Measurements from ENCODE around the gene OR9Q2. TPM values are rescaled to one million over a fixed set of nuclear protein-coding genes. Genes with fewer than 3 reads are reported as not detected.

OR9Q2 gene
- total and polyA plus RNA-seq, 2 of the 8 experiments (the other 6 are each of a cell fraction or from before 2014, with no cell fraction given) = not detected

GRCh38 chr11:58179648-58180047 lies 9.2 kb upstream of the OR9Q2 start:
- no peak overlapping the region for H4K91ac ChIP-seq (replicated peaks; ENCODE audit: insufficient read length, low read length)
- FAIRE-seq = no peak
- H2BK20ac ChIP-seq (ENCODE audit: low read length) = no peak overlapping the region
- CTCF ChIA-PET (ENCODE audit: partially characterized antibody) = no interaction called here
- TF ChIP-seq POLR2A (IDR thresholded peaks at IDR 0.05; ENCODE audit: control extremely low read depth in 1 of 2, low read depth in 2 of 2, low read length in 2 of 2) (no peak), CTBP2 (IDR thresholded peaks at IDR 0.05; ENCODE audit: borderline replicate concordance, insufficient read depth, insufficient read length, low read length) (no peak), BACH1 (IDR thresholded peaks at IDR 0.05; ENCODE audit: low read length) (no peak), ASH2L (IDR thresholded peaks at IDR 0.05; ENCODE audit: low read length) (no peak), HDAC6 (IDR thresholded peaks at IDR 0.05; ENCODE audit: low read depth, low read length) (no peak), GABPA (IDR thresholded peaks at IDR 0.05; ENCODE audit: borderline replicate concordance, insufficient read depth, low read length) (no peak), RAD21 (IDR thresholded peaks at IDR 0.05 in 1 of 2, conservative IDR thresholded peaks at IDR 0.05 in 1 of 2; ENCODE audit: low read depth in 2 of 2, low read length in 2 of 2) (no peak), GTF2F1 (IDR thresholded peaks at IDR 0.05; ENCODE audit: borderline replicate concordance, low read depth, low read length) (no peak), SIX5 (IDR thresholded peaks at IDR 0.05; ENCODE audit: low read depth, low read length) (no peak), RBBP5 (IDR thresholded peaks at IDR 0.05; ENCODE audit: borderline replicate concordance, low read depth, low read length) (no peak), BCL11A (IDR thresholded peaks at IDR 0.05; ENCODE audit: low read depth in 2 of 2, low read length in 2 of 2) (no peak), EZH2 (IDR thresholded peaks at IDR 0.05; ENCODE audit: low read depth, low read length, severe bottlenecking) (no peak), HDAC2 (IDR thresholded peaks at IDR 0.05; ENCODE audit: borderline replicate concordance in 1 of 2, low read depth in 2 of 2, low read length in 2 of 2) (no peak)
- H3K14ac ChIP-seq (ENCODE audit: insufficient read length) = no peak overlapping the region
- H3K23ac ChIP-seq (ENCODE audit: insufficient read length) = no peak overlapping the region
- H3K79me1 ChIP-seq (ENCODE audit: low read depth, low read length) = no peaks in the 10 kb centered on the region
- H3K79me2 ChIP-seq (ENCODE audit: control insufficient read depth in 1 of 2, insufficient read depth in 2 of 2, low read length in 2 of 2) = no peaks in the 10 kb centered on the region
- H3K27me3 ChIP-seq (replicated peaks in 1 of 4; ENCODE audit: control insufficient read depth in 3 of 4, extremely low read depth in 1 of 4, insufficient read depth in 3 of 4, low read length in 3 of 4) = no peaks in the 10 kb centered on the region
- no peak overlapping the region for H3K18ac ChIP-seq (ENCODE audit: extremely low read depth, low read length)
- no peak overlapping the region for H2BK120ac ChIP-seq (replicated peaks; ENCODE audit: low read depth, low read length)
- no peaks in the 10 kb centered on the region for H3K4me1 ChIP-seq (replicated peaks in 1 of 4; ENCODE audit: control insufficient read depth in 3 of 4, insufficient read depth in 4 of 4, low read length in 3 of 4)
- no peaks in the 10 kb centered on the region; a peak in 1 of 8 replicates for H3K36me3 ChIP-seq (ENCODE audit: control insufficient read depth in 2 of 4, insufficient read depth in 4 of 4, low read length in 3 of 4)
- no peaks in the 10 kb centered on the region for H4K20me1 ChIP-seq (replicated peaks in 1 of 2; ENCODE audit: control insufficient read depth in 1 of 2, insufficient read depth in 2 of 2, low read length in 2 of 2)
- no peak overlapping the region for H3K4me3 ChIP-seq (ENCODE audit: extremely low read depth in 1 of 4, insufficient read depth in 2 of 4, low read depth in 3 of 4, low read length in 4 of 4)
- no peak overlapping the region for H4K5ac ChIP-seq (ENCODE audit: insufficient read length, low read depth, low read length)
- no peak overlapping the region for H3K9ac ChIP-seq (replicated peaks in 1 of 4; ENCODE audit: extremely low read depth in 1 of 4, low read depth in 3 of 4, low read length in 3 of 4)
- H4K8ac ChIP-seq (ENCODE audit: extremely low read depth, insufficient read depth, low read length) = no peak overlapping the region
- H2AFZ ChIP-seq (ENCODE audit: low read length) = no peak overlapping the region
- H2BK15ac ChIP-seq (ENCODE audit: low read length) = no peak overlapping the region
- DNase-seq (ENCODE audit: low read depth in 1 of 2, low spot score in 2 of 2) = no peak
- no peaks in the 10 kb centered on the region for H3K23me2 ChIP-seq (ENCODE audit: low read depth, low read length)
- peaks cover 0 to 16% of the 10 kb centered on the region in 2 experiments; a peak in 1 of 4 replicates for H3K9me3 ChIP-seq (ENCODE audit: insufficient read depth in 2 of 2, low read depth in 1 of 2, low read length in 1 of 2)
- 90% methylated on average over 7 of the region's 7 CpGs; no CpG with 5 or more reads in 1 of the 2 experiments for WGBS, 2 experiments (ENCODE audit: extremely low coverage in 1 of 2, insufficient coverage in 1 of 2, insufficient read length in 1 of 2, insufficient replicate concordance in 2 of 2, low coverage in 1 of 2, low lambda C conversion rate in 2 of 2, missing lambda C conversion rate in 1 of 2)
- H2BK5ac ChIP-seq (ENCODE audit: low read depth, low read length) = no peak overlapping the region
- H2BK12ac ChIP-seq (ENCODE audit: low read depth, low read length) = no peak overlapping the region
- 0 out of 2 replicates have a peak overlapping the region, but pooled peaks have one; percentile 7 for H2AK5ac ChIP-seq (ENCODE audit: low read depth, low read length)
- POLR2A ChIA-PET (ENCODE audit: partially characterized antibody) = no interaction called here
- no peak overlapping the region for H3K4me2 ChIP-seq (ENCODE audit: insufficient read depth in 1 of 2, low read depth in 2 of 2, low read length in 2 of 2)
- H3K27ac ChIP-seq (ENCODE audit: low read depth, low read length) = no peak overlapping the region
- no peak overlapping the region for H3K4ac ChIP-seq (replicated peaks; ENCODE audit: insufficient read length, low read depth, low read length)
- H3K56ac ChIP-seq (replicated peaks; ENCODE audit: insufficient read length, low read depth, low read length) = no peak overlapping the region
